IPS-18a (cell line): Measurements from ENCODE around the gene TTLL11.

Experiments
- H3K27ac ChIP-seq: one replicate; pipeline ENCODE4 v1.5.1; 2013; ENCODE audit warnings: low read length
- H3K27me3 ChIP-seq: one replicate; pipeline ENCODE4 v1.6.1; 2013; ENCODE audit warnings: mild to moderate bottlenecking, low read length; ENCODE audit not compliant: control insufficient read depth, insufficient read depth
- H3K36me3 ChIP-seq: one replicate; pipeline ENCODE4 v1.6.1; 2013; ENCODE audit warnings: low read depth, low read length; ENCODE audit not compliant: control insufficient read depth
- H3K4me1 ChIP-seq: one replicate; pipeline ENCODE4 v1.6.1; 2013; ENCODE audit warnings: low read depth, low read length; ENCODE audit not compliant: control insufficient read depth
- H3K4me3 ChIP-seq: one replicate; pipeline ENCODE4 v1.5.1; 2013; ENCODE audit warnings: low read length
- H3K9ac ChIP-seq: one replicate; pipeline ENCODE4 v1.6.1; 2013; ENCODE audit warnings: mild to moderate bottlenecking, low read length, moderate library complexity
- H3K9me3 ChIP-seq: one replicate; pipeline ENCODE4 v1.6.1; 2013; ENCODE audit warnings: low read depth, low read length; ENCODE audit not compliant: control insufficient read depth

TTLL11 gene

GRCh38 chr9:121776001-121776738 lies 316.9 kb downstream of the TTLL11 start:
- Histone ChIP-seq H3K4me3 (no peak overlapping the region), H3K36me3 (peaks cover 28% of the 10 kb centered on the region), H3K9me3 (no peaks in the 10 kb centered on the region), H3K9ac (no peak overlapping the region), H3K27me3 (no peaks in the 10 kb centered on the region), H3K4me1 (no peaks in the 10 kb centered on the region), H3K27ac (no peak overlapping the region)

- no peak overlapping the region for H3K27ac ChIP-seq
- no peak overlapping the region for H3K4me3 ChIP-seq
- H3K4me1 ChIP-seq: no peaks in the 10 kb centered on the region
- peaks cover 29% of the 10 kb centered on the region for H3K36me3 ChIP-seq
- H3K9me3 ChIP-seq: no peaks in the 10 kb centered on the region
- H3K9ac ChIP-seq: no peak overlapping the region
- no peaks in the 10 kb centered on the region for H3K27me3 ChIP-seq
Observed at GRCh38 chr9:121774715-121775613, 318.1 kb downstream of the TTLL11 start.

- H3K9me3 ChIP-seq: no peaks in the 10 kb centered on the region
- H3K36me3 ChIP-seq: peaks cover 36% of the 10 kb centered on the region
- H3K4me1 ChIP-seq: no peaks in the 10 kb centered on the region
- H3K4me3 ChIP-seq: no peak overlapping the region
- no peak overlapping the region for H3K9ac ChIP-seq
- no peak overlapping the region for H3K27ac ChIP-seq
- no peaks in the 10 kb centered on the region for H3K27me3 ChIP-seq
Observed at GRCh38 chr9:121773954-121774714, 319.0 kb downstream of the TTLL11 start.

GRCh38 chr9:121773286-121773953 lies 319.7 kb downstream of the TTLL11 start:
- Histone ChIP-seq H3K9me3 (no peaks in the 10 kb centered on the region), H3K9ac (no peak overlapping the region), H3K36me3 (peaks cover 43% of the 10 kb centered on the region), H3K4me1 (no peaks in the 10 kb centered on the region), H3K27me3 (no peaks in the 10 kb centered on the region), H3K4me3 (no peak overlapping the region), H3K27ac (no peak overlapping the region)

GRCh38 chr9:121772600-121773285 lies 320.4 kb downstream of the TTLL11 start:
- peaks cover 47% of the 10 kb centered on the region for H3K36me3 ChIP-seq
- no peaks in the 10 kb centered on the region for H3K4me1 ChIP-seq

More at GRCh38 chr9:121772600-121773285, 320.4 kb downstream of the TTLL11 start:
- no peak overlapping the region for H3K27ac ChIP-seq
- H3K9ac ChIP-seq: no peak overlapping the region
- no peaks in the 10 kb centered on the region for H3K9me3 ChIP-seq
- no peaks in the 10 kb centered on the region for H3K27me3 ChIP-seq
- no peak overlapping the region for H3K4me3 ChIP-seq
